ENCODE measurements around the gene PODNL1.
"Not testable (repeated sequence)": the region's sequence is repeated elsewhere in the genome, so short reads cannot be mapped to it uniquely, and the experiment has no call there.

Gene PODNL1

DNA sequence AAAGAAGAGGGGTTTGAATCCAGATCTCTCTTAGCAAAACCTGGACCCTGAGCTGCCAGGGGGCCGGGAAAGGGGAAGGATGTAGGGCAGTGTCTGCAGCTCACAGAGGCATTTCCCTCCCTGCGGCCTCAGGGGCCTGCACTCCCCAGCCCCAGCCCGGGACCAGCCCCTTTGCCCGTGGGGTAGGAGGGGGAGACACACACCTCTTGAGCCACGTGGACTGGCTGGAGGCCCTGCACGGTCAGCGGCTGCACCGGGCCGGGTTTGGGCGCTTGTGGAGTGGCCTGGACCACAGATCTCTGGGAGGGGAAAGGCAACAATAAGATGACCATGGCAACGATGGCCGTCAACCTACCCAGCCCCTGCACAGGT lies 41.0 kb upstream of the PODNL1 start:
- no peak overlapping the region for H3K27ac ChIP-seq
- TF ChIP-seq, protein P1, sequence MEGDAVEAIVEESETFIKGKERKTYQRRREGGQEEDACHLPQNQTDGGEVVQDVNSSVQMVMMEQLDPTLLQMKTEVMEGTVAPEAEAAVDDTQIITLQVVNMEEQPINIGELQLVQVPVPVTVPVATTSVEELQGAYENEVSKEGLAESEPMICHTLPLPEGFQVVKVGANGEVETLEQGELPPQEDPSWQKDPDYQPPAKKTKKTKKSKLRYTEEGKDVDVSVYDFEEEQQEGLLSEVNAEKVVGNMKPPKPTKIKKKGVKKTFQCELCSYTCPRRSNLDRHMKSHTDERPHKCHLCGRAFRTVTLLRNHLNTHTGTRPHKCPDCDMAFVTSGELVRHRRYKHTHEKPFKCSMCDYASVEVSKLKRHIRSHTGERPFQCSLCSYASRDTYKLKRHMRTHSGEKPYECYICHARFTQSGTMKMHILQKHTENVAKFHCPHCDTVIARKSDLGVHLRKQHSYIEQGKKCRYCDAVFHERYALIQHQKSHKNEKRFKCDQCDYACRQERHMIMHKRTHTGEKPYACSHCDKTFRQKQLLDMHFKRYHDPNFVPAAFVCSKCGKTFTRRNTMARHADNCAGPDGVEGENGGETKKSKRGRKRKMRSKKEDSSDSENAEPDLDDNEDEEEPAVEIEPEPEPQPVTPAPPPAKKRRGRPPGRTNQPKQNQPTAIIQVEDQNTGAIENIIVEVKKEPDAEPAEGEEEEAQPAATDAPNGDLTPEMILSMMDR (conservative IDR thresholded peaks at IDR 0.05), result no peak

DNA sequence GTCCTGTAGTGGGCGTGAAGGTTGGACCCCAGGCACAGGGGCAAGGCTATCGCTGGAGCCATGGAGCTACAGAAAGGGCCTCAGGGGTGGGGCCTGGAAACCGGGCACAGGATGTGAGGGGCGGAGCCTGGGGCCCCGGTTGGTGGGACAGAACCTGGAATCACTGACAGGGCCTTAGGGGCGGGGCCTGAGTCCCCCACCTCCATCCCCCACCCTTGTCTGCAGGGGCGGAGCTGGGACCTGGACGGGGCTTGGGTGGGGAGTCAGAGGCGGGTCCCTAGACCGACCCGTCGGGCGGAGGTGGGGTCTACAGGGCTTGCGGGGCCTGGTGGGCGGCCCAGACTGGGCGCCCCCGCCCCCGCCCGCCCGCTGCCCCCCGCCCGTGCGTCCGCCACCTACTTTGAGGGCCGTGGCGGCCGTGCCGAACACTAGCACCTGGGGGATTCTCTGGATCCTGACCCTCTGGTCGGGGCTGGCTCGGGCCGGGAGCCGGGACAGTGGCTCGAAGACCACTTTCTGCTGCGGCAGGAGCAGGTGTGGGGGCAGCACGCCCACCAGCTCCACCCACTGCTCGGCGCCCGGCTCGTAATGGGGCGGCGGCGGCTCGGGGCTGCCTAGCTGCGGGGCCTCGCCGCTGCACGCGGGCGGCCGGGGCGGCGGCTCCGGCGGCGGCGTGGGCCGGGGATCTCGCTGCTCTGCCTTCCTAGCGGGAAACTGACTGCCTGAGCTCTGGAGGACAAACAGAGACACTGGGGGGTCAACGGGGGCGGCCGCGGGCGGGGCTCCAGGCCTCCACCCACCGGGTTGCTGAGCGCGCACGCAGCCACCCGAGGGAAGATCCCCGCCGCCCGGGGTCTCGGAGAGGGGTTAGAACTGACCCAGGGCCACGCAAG lies 40.4 kb upstream of the PODNL1 start:
- TF ChIP-seq, protein P1 (conservative IDR thresholded peaks at IDR 0.05), result no peak
- H3K27ac ChIP-seq, result no peak overlapping the region

DNA sequence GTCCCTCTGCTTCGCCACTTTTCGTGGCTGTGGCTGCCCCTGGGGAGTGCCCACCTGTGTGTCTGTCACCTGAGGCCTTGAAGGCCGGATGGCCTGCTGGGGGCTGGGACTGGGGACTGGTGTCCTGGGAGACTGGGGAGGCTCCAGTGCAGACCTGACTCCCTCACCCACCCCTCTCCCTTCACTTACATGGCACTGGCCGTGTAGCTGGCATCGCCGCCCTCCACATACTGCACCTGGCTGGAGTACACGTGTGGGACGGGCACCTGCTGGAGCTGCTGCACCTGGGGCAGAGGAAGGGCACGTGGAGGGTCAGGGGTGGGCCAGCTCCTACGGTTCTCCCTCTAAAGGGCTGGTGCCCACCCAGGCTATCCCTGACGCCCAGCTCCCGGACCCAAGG lies 39.6 kb upstream of the PODNL1 start:
- TF ChIP-seq, protein P1 (conservative IDR thresholded peaks at IDR 0.05), result no peak
- H3K27ac ChIP-seq, result no peak overlapping the region

DNA sequence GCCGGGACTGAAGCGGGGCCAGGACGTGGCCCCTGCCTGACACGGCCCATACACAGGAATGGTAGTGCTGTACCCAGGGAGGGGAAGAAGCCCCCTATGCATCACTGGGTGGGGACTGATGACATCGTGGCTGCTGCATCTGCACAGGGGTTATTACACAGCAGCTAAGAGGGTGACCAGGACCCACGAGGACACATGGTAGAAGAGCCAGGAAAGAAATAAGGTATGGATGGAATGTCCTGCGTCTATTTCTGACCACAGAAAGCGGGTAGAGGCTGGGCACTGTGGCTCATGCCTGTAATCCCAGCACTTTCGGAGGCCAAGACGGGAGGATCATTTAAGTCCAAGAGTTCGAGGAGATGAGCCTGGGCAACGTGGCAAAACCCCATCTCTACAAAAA lies 38.2 kb upstream of the PODNL1 start:
- no peak overlapping the region for H3K27ac ChIP-seq
- TF ChIP-seq, protein P1 (conservative IDR thresholded peaks at IDR 0.05), result no peak

DNA sequence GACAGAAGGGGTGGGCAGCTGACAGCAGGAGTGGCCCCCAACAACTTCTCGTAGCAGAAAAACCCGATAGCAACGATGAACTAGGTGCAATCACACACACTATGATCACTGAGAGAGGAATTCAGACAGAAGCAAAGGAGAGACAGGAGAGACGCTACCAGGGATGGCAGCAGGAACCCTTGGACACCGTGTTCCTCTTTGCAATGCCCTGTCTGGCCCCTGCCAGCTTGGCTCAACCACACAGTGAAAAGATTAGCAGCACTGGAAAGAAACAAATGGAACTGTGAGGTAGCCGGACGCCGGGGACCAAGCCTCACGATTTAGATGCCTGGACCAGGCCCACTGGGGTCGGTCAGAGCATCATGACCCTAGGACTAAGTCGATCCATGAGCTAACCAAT lies 37.7 kb upstream of the PODNL1 start:
- TF ChIP-seq, protein P1 (conservative IDR thresholded peaks at IDR 0.05), result no peak
- H3K27ac ChIP-seq, result no peak overlapping the region

DNA sequence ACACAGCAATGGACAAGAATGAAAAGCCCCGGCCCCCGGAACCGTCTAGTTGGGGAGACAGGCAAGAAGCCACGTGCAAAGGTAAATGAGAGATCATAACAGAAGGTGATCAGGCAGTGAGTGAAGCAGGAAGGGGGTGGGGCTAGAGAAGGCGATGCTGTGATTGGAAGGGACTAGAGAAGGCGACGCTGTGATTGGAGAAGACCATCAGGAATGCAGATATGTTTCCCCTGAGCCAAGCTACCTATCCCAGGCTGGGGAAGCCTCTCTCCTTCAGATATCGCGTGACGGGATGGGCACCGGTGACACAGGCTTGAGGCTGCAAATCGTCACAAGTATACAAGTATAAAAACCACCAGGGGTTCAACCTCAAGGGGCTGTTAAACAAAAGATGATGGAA lies 35.9 kb upstream of the PODNL1 start:
- no peak overlapping the region for H3K27ac ChIP-seq

DNA sequence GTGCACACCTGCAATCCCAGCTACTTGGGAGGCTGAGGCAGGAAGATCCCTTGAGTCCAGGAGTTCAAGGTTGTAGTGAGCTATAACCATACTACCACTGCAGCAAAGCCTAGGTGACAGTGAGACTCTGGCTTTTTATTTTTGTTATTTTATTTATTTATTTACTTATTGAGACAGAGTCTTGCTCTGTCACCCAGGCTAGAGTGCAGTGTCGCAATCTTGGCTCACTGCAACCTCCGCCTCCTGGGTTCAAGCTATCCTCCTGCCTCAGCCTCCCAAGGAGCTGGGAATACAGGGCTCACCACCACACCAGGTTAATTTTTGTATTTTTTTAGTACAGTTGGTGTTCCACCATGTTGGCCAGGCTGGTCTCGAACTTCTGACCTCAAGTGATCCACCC lies 35.3 kb upstream of the PODNL1 start:
- not testable (repeated sequence) for H3K27ac ChIP-seq

More for the DNA sequence above, 35.9 kb upstream of the PODNL1 start:
- TF ChIP-seq, protein P1 (conservative IDR thresholded peaks at IDR 0.05), result no peak

Data from VCaP (cell line).